Lung (tissue), 12 donors: ENCODE measurements around the gene LILRB1. TPM values are rescaled to one million over a fixed set of nuclear protein-coding genes. Genes with fewer than 3 reads are reported as not detected.
"Not testable (repeated sequence)": the region's sequence is repeated elsewhere in the genome, so short reads cannot be mapped to it uniquely, and the experiment has no call there.

Source experiments
- ATAC-seq: fragments of 200-7000 bp; cut with Tn5 transposase; one replicate; pipeline ENCODE4 v1.9.1; 2020; ENCODE audit warnings: moderate number of reproducible peaks; ENCODE audit not compliant: insufficient read depth, low FRiP score
- DNase-seq, 3 donors: peaks; one replicate each; pipeline ENCODE4 v3.0.0-alpha.2; 2013 to 2017
- H3K27ac ChIP-seq, 2 donors: one replicate each; pipeline ENCODE4 v1.5.1; 2013; ENCODE audit warnings: mild to moderate bottlenecking in 2 of 2, moderate library complexity in 2 of 2, control low read depth in 1 of 2, inconsistent platforms in 1 of 2, low read depth in 1 of 2, low read length in 1 of 2
- H3K27me3 ChIP-seq, 3 donors: one replicate each; pipeline ENCODE4 v1.5.1; 2013; ENCODE audit warnings: low read length in 2 of 3; ENCODE audit not compliant: control insufficient read depth in 3 of 3, insufficient read depth in 3 of 3
- H3K36me3 ChIP-seq, 4 donors: one replicate each; pipeline ENCODE4 v1.5.1; 2013; ENCODE audit warnings: low read length in 4 of 4, mild to moderate bottlenecking in 1 of 4, moderate library complexity in 1 of 4; ENCODE audit not compliant: control insufficient read depth in 4 of 4, insufficient read depth in 4 of 4
- H3K4me1 ChIP-seq, 5 donors: one replicate each; pipeline ENCODE4 v1.5.1; 2013; ENCODE audit warnings: low read length in 5 of 5, mild to moderate bottlenecking in 2 of 5, moderate library complexity in 1 of 5; ENCODE audit not compliant: control insufficient read depth in 5 of 5, insufficient read depth in 5 of 5
- H3K4me3 ChIP-seq: one replicate; pipeline ENCODE4 v1.5.1; 2013; ENCODE audit warnings: mild to moderate bottlenecking, control low read depth, moderate library complexity
- H3K9ac ChIP-seq, 2 donors: one replicate each; pipeline ENCODE4 v1.5.1; 2013; ENCODE audit warnings: low read length in 2 of 2, control low read depth in 1 of 2; ENCODE audit not compliant: insufficient read depth in 1 of 2
- H3K9me3 ChIP-seq, 4 donors: one replicate each; pipeline ENCODE4 v1.5.1; 2013; ENCODE audit warnings: low read length in 3 of 4, mild to moderate bottlenecking in 1 of 4, moderate library complexity in 1 of 4; ENCODE audit not compliant: control insufficient read depth in 4 of 4, insufficient read depth in 3 of 4
- WGBS, 2 donors: extraction: QIAGEN DNeasy Blood & Tissue Kit; methylation state at CpG; one replicate each; pipeline ENCODE4 v1.1.7; 2013; 5-methylcytosine and 5-hydroxymethylcytosine counted together
- polyA plus RNA-seq, 2 donors: library from polyadenylated mRNA; stranded (reverse); fragments of 200-250 nt; gene quantifications; one replicate each; pipeline ENCODE4 v1.2.1, GENCODE V29; 2013
- total RNA-seq, 2 donors: library from RNA; depleted of rRNA in 1 of 2; stranded (reverse); fragments of >200 nt in 1 of 2; gene quantifications; one replicate each; pipeline ENCODE4 v1.2.1, GENCODE V29; 2014 to 2021
- TF ChIP-seq, protein P1 (sequence below): IDR thresholded peaks from 2 replicates; pipeline ENCODE4 v1.5.1; 2012; ENCODE audit warnings: mild to moderate bottlenecking; ENCODE audit errors: control extremely low read depth, extremely low read depth
- donor health status: control.
- donor health status: control.
- donor health status: Bipolar disorder and iron deficiency.
- donor health status: healthy.
- donor health status: DM: yes; HTN: yes; CAD: no.

LILRB1 gene
- total and polyA plus RNA-seq, 4 donors: 5.1 to 90.5 (median 20.7) TPM

DNA sequence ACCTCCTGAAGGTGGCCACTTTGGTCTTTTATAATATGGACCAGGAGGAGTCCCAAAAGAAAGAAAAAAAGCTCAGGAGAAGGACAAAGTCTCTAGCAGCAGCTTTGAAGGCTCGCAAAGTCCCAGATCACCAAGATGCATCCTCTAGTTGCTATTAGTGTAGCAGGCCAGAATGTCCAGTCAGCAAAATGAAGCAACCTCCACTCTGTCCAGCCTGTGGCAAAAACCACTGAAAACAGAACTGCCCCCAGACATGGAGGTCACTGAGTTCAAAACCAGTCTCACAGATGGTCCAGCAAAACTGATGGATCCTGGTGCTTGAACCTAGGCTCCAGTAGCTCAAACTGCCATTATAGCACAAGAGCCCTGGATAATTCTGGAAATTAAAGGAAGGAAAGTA is 42.9 kb downstream of the LILRB1 start:
- DNase-seq: no peak
- no peak for ATAC-seq
- Histone ChIP-seq H3K27me3 (no peaks in the 10 kb centered on the region), H3K36me3 (no peaks in the 10 kb centered on the region), H3K9me3 (no peaks in the 10 kb centered on the region), H3K27ac (no peak overlapping the region), H3K4me3 (no peak overlapping the region), H3K4me1 (no peaks in the 10 kb centered on the region), H3K9ac (no peak overlapping the region)
- WGBS, 2 donors: 87 to 90% methylated on average over 1 of the region's 1 CpG
- TF ChIP-seq, protein P1, sequence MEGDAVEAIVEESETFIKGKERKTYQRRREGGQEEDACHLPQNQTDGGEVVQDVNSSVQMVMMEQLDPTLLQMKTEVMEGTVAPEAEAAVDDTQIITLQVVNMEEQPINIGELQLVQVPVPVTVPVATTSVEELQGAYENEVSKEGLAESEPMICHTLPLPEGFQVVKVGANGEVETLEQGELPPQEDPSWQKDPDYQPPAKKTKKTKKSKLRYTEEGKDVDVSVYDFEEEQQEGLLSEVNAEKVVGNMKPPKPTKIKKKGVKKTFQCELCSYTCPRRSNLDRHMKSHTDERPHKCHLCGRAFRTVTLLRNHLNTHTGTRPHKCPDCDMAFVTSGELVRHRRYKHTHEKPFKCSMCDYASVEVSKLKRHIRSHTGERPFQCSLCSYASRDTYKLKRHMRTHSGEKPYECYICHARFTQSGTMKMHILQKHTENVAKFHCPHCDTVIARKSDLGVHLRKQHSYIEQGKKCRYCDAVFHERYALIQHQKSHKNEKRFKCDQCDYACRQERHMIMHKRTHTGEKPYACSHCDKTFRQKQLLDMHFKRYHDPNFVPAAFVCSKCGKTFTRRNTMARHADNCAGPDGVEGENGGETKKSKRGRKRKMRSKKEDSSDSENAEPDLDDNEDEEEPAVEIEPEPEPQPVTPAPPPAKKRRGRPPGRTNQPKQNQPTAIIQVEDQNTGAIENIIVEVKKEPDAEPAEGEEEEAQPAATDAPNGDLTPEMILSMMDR: no peak

DNA sequence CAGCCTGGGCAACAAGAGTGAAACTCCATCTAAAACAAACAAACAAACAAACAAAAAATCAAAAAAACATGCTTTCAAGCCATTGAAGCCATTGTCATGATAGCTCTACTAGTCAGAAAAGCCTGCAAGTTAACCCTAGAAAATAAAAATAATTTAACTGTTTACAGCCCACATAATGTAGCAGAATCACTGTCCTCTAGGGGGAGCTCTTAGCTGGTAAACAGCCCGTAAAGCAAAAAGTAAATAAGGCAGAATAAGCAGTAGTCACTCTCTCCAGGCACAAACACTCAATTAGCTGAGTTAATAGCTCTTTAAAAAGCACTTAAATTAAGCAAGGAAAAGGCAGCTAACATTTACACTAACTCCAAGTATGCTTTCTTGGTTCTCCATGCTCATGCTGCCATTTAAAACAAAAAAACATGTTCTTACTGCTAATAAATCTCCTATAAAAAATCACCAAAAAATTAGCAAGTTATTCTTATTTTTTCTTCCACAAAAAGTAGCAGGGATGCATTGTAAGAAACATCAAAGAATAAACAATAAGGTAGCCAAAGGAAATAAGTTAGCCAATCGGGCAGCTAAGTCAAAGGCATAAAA is 43.8 kb downstream of the LILRB1 start:
- WGBS, 2 donors: 50 to 58% methylated on average over 2 of the region's 2 CpGs
- ATAC-seq (no peak), DNase-seq (peak in 2 of 3 donors; percentile 8 to 23)
- Histone ChIP-seq H3K27ac (no peak overlapping the region), H3K9ac (no peak overlapping the region), H3K27me3 (no peaks in the 10 kb centered on the region), H3K9me3 (no peaks in the 10 kb centered on the region), H3K36me3 (no peaks in the 10 kb centered on the region), H3K4me1 (no peaks in the 10 kb centered on the region), H3K4me3 (no peak overlapping the region)
- TF ChIP-seq, protein P1: no peak

- not testable (repeated sequence) for H3K36me3 ChIP-seq, ATAC-seq, H3K9me3 ChIP-seq, H3K27ac ChIP-seq, H3K4me3 ChIP-seq, H3K9ac ChIP-seq, H3K4me1 ChIP-seq, H3K27me3 ChIP-seq
- 28 to 31% methylated on average over 10 of the region's 10 CpGs for WGBS, 2 donors
- TF ChIP-seq, protein P1: peak; percentile 72
- DNase-seq: peak in 2 of 3 donors; percentile 52 to 55
Observed at GRCh38 chr19:54676210-54676834, 46.0 kb downstream of the LILRB1 start.
